Natural killer cell (primary cell): ENCODE results near the gene MARK3. TPM values are rescaled to one million over a fixed set of nuclear protein-coding genes. Genes with fewer than 3 reads are reported as not detected.
A peak's percentile ranks its signal among the peaks of the same experiment; 100 is the strongest.

Experiments
- ATAC-seq, 3 donors: fragments of 150-1000 bp in 2 of 3; fragments of 200-7000 bp in 1 of 3; cut with Tn5 transposase; 1 replicate in 1 of 3; 2 replicates in 2 of 3; pipeline ENCODE4 v1.10.0; 2021; ENCODE audit warnings: mild to moderate bottlenecking in 2 of 3, moderate library complexity in 2 of 3
- DNase-seq, 2 donors: peaks; one replicate each; pipeline versions ENCODE4 v3.0.0 to v3.0.0-alpha.2; 2013 to 2021; ENCODE audit warnings: mixed read lengths in 1 of 2
- H3K27ac ChIP-seq: one replicate; pipeline ENCODE4 v1.5.1; 2013; ENCODE audit warnings: mild to moderate bottlenecking, low read length
- H3K27me3 ChIP-seq: one replicate; pipeline ENCODE4 v1.6.1; 2013; ENCODE audit warnings: low read length; ENCODE audit not compliant: control insufficient read depth, insufficient read depth
- H3K36me3 ChIP-seq: one replicate; pipeline ENCODE4 v1.6.1; 2013; ENCODE audit warnings: low read length; ENCODE audit not compliant: control insufficient read depth, insufficient read depth
- H3K4me1 ChIP-seq: one replicate; pipeline ENCODE4 v1.6.1; 2013; ENCODE audit warnings: low read length; ENCODE audit not compliant: control insufficient read depth, insufficient read depth
- H3K4me3 ChIP-seq: one replicate; pipeline ENCODE4 v1.5.1; 2013; ENCODE audit warnings: low read length
- H3K9me3 ChIP-seq: one replicate; pipeline ENCODE4 v1.6.1; 2013; ENCODE audit warnings: low read length; ENCODE audit not compliant: control insufficient read depth, insufficient read depth
- H3K27ac Mint-ChIP-seq, 2 donors: one replicate each; pipeline ENCODE4 v1.8.0; 2022; ENCODE audit warnings: mild to moderate bottlenecking in 2 of 2, mixed read lengths in 2 of 2, moderate library complexity in 1 of 2
- H3K27me3 Mint-ChIP-seq, 2 donors: one replicate each; pipeline ENCODE4 v1.8.0; 2022; ENCODE audit warnings: low read depth in 2 of 2, mixed read lengths in 2 of 2
- H3K36me3 Mint-ChIP-seq: one replicate; pipeline ENCODE4 v1.8.0; 2022; ENCODE audit warnings: mixed read lengths
- H3K4me1 Mint-ChIP-seq, 2 donors: one replicate each; pipeline ENCODE4 v1.8.0; 2022; ENCODE audit warnings: mixed read lengths in 2 of 2
- H3K4me3 Mint-ChIP-seq: one replicate; pipeline ENCODE4 v1.8.0; 2022; ENCODE audit warnings: mild to moderate bottlenecking, moderate library complexity, mixed read lengths
- H3K9me3 Mint-ChIP-seq, 2 donors: one replicate each; pipeline ENCODE4 v1.8.0; 2022; ENCODE audit warnings: mixed read lengths in 2 of 2
- WGBS: methylation state at CpG from one replicate; pipeline ENCODE4 v1.1.7; 2013; ENCODE audit warnings: missing lambda C conversion rate; ENCODE audit not compliant: insufficient coverage; 5-methylcytosine and 5-hydroxymethylcytosine counted together
- intact Hi-C: fragments of 100-400 bp; cut with micrococcal nuclease; formaldehyde crosslinking; loops from one replicate; pipeline ENCODE4 v1.14.2; 2022
- total RNA-seq, 4 donors: library from RNA; stranded (reverse); fragments of 120-200 nt in 1 of 4; gene quantifications; one replicate each; pipeline versions ENCODE4 v1.2.3 to v1.2.4, GENCODE V29; 2013 to 2022
- TF ChIP-seq, protein P1 (sequence below): fragments of 200-600 bp; IDR thresholded peaks from one replicate; pipeline ENCODE4 v1.8.0; 2022; ENCODE audit warnings: antibody characterized with exemption

MARK3 gene
- total RNA-seq, 3 donors from 2014 or later (not counting 1 experiment from before 2014, with no cell fraction given), result 138 to 167 (median 152) TPM

- Mint-ChIP-seq H3K4me3 (no peak overlapping the region), H3K27me3 (no peaks in the 10 kb centered on the region), H3K36me3 (no peaks in the 10 kb centered on the region), H3K9me3 (no peaks in the 10 kb centered on the region), H3K27ac (no peak overlapping the region), H3K4me1 (peaks cover 45 to 54% of the 10 kb centered on the region in 2 donors)
- H3K36me3 ChIP-seq, result no peaks in the 10 kb centered on the region
- H3K9me3 ChIP-seq, result no peaks in the 10 kb centered on the region
- no peak for DNase-seq
- 93% methylated on average over 6 of the region's 6 CpGs for WGBS
- H3K4me3 ChIP-seq, result no peak overlapping the region
- TF ChIP-seq, protein P1, sequence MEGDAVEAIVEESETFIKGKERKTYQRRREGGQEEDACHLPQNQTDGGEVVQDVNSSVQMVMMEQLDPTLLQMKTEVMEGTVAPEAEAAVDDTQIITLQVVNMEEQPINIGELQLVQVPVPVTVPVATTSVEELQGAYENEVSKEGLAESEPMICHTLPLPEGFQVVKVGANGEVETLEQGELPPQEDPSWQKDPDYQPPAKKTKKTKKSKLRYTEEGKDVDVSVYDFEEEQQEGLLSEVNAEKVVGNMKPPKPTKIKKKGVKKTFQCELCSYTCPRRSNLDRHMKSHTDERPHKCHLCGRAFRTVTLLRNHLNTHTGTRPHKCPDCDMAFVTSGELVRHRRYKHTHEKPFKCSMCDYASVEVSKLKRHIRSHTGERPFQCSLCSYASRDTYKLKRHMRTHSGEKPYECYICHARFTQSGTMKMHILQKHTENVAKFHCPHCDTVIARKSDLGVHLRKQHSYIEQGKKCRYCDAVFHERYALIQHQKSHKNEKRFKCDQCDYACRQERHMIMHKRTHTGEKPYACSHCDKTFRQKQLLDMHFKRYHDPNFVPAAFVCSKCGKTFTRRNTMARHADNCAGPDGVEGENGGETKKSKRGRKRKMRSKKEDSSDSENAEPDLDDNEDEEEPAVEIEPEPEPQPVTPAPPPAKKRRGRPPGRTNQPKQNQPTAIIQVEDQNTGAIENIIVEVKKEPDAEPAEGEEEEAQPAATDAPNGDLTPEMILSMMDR, result no peak
- H3K27me3 ChIP-seq, result no peaks in the 10 kb centered on the region
- H3K4me1 ChIP-seq, result peaks cover 21% of the 10 kb centered on the region
- ATAC-seq, result no peak
- intact Hi-C loops, result no loop called here
- no peak overlapping the region for H3K27ac ChIP-seq
These were observed 7.9 kb downstream of the MARK3 start for GRCh38 chr14:103393070-103393469.

- DNase-seq (peak in 1 of 2 donors; percentile 58), ATAC-seq (peak; percentile 47 to 58 (median 52))
- Mint-ChIP-seq H3K36me3 (no peaks in the 10 kb centered on the region), H3K27ac (peak overlapping the region in 1 of 2 donors; percentile 77), H3K4me1 (peaks cover 45 to 49% of the 10 kb centered on the region in 2 donors), H3K9me3 (no peaks in the 10 kb centered on the region), H3K4me3 (peak overlapping the region; percentile 21), H3K27me3 (no peaks in the 10 kb centered on the region)
- Histone ChIP-seq H3K4me1 (peaks cover 21% of the 10 kb centered on the region), H3K9me3 (no peaks in the 10 kb centered on the region), H3K27me3 (no peaks in the 10 kb centered on the region), H3K27ac (no peak overlapping the region), H3K4me3 (no peak overlapping the region), H3K36me3 (no peaks in the 10 kb centered on the region)
- WGBS, result 63% methylated on average over 9 of the region's 9 CpGs
- intact Hi-C loops, result no loop called here
- TF ChIP-seq, protein P1, result peak; percentile 88
These were observed 8.7 kb downstream of the MARK3 start for GRCh38 chr14:103393676-103394626.

DNA sequence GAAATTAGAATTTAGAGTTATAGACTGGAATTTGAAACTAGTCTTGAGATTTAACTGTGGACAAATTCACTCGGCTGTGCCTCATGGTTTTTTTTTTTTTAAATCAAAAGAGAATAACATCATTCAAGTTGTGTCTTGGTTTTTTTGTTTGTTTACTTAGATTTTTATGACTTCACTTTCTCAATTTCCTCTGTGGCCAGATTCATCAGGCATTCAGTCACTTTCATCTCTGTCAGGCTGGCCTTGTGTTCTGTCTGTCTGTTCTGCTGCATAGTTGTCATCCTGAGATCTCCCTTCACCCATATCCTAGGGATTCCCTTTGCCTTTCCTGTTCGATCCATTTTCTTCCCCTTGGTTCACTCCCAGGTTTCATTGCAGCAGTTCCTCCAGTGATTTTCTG, 10.0 kb downstream of the MARK3 start:
- TF ChIP-seq, protein P1, result no peak
- no peak overlapping the region for H3K4me3 ChIP-seq
- DNase-seq (peak in 1 of 2 donors; percentile 60), ATAC-seq (no peak)
- H3K4me1 ChIP-seq, result peaks cover 21% of the 10 kb centered on the region
- 89% methylated on average over 1 of the region's 2 CpGs for WGBS
- Mint-ChIP-seq H3K27ac (peak overlapping the region; percentile 12 to 77), H3K9me3 (no peaks in the 10 kb centered on the region), H3K4me1 (peaks cover 48 to 50% of the 10 kb centered on the region in 2 donors), H3K27me3 (no peaks in the 10 kb centered on the region), H3K36me3 (no peaks in the 10 kb centered on the region), H3K4me3 (no peak overlapping the region)
- H3K27me3 ChIP-seq, result no peaks in the 10 kb centered on the region
- intact Hi-C loops, result no loop called here
- no peak overlapping the region for H3K27ac ChIP-seq
- no peaks in the 10 kb centered on the region for H3K36me3 ChIP-seq
- H3K9me3 ChIP-seq, result no peaks in the 10 kb centered on the region
